GM12878 (cell line): ENCODE results near the gene CRYBG3. TPM values are rescaled to one million over a fixed set of nuclear protein-coding genes. Genes with fewer than 3 reads are reported as not detected.

Source experiments
- ATAC-seq: fragments of 200-7000 bp; cut with Tn5 transposase; 3 replicates; pipeline ENCODE4 v1.9.1; 2020; ENCODE audit warnings: mild to moderate bottlenecking, moderate library complexity
- BruUV-seq: library from RNA; stranded (reverse); fragments of 400-500 nt; replicated peaks from 2 replicates; lab custom pipeline; 2021; lab: Mats Ljungman, UMichigan
- CTCF ChIA-PET: fragments of 300-600 bp; sonication (Branson Sonifier 250); formaldehyde crosslinking; extraction: SDS; loops from one replicate; lab custom pipeline; 2021; ENCODE audit warnings: inconsistent platforms; lab: Yijun Ruan, JAX
- POLR2A ChIA-PET: fragments of 350-600 bp; formaldehyde crosslinking; extraction: SDS; loops from one replicate; lab custom pipeline; 2021; ENCODE audit warnings: inconsistent platforms; lab: Charles Lee
- RAD21 ChIA-PET: fragments of 300-600 bp; sonication (Branson Sonifier 250); formaldehyde crosslinking; loops from one replicate; lab custom pipeline; 2023; ENCODE audit warnings: antibody characterized with exemption; ENCODE audit not compliant: unreplicated experiment; lab: Charles Lee
- SMC1A ChIA-PET: fragments of 300-600 bp; sonication (Branson Sonifier 250); formaldehyde crosslinking; loops from one replicate; lab custom pipeline; 2023; ENCODE audit not compliant: unreplicated experiment, uncharacterized antibody; lab: Charles Lee
- DNase-seq: peaks from one replicate; pipeline ENCODE4 v3.0.0-alpha.2; 2011; ENCODE audit warnings: low read depth, low spot score
- FAIRE-seq: peaks from 3 replicates; lab custom pipeline; 2011; peaks lifted over from hg19 to GRCh38; lab: Jason Lieb, UNC
- H2AFZ ChIP-seq: 2 replicates; pipeline ENCODE4 v1.6.0; 2011; ENCODE audit warnings: low read depth, low read length, control low read depth; ENCODE audit not compliant: control insufficient read depth
- H3K27ac ChIP-seq: 2 replicates; pipeline ENCODE4 v1.5.1; 2011; ENCODE audit warnings: control low read depth; ENCODE audit not compliant: control insufficient read depth, insufficient read depth
- H3K27me3 ChIP-seq, 2 experiments: replicated peaks in 1 of 2; 2 replicates each; pipeline versions ENCODE4 v1.6.0 to v1.6.1; 2011; ENCODE audit warnings: low read length in 1 of 2; ENCODE audit not compliant: control insufficient read depth in 2 of 2, insufficient read depth in 2 of 2
- H3K36me3 ChIP-seq, 2 experiments: 2 replicates each; pipeline ENCODE4 v1.5.1; 2011; ENCODE audit warnings: low read length in 1 of 2; ENCODE audit not compliant: control insufficient read depth in 2 of 2, insufficient read depth in 2 of 2
- H3K4me1 ChIP-seq: 2 replicates; pipeline ENCODE4 v1.6.1; 2011; ENCODE audit warnings: mild to moderate bottlenecking, low read length, moderate library complexity, mixed read lengths; ENCODE audit not compliant: control insufficient read depth, insufficient read depth
- H3K4me2 ChIP-seq: 2 replicates; pipeline ENCODE4 v1.6.0; 2011; ENCODE audit warnings: control low read depth; ENCODE audit not compliant: control insufficient read depth, insufficient read depth
- H3K4me3 ChIP-seq: fragments of 200-600 bp; sonication (generic); 2 replicates; pipeline ENCODE4 v1.5.1; 2016
- H3K79me2 ChIP-seq: 2 replicates; pipeline ENCODE4 v1.6.0; 2011; ENCODE audit warnings: low read length; ENCODE audit not compliant: control insufficient read depth, insufficient read depth
- H3K9ac ChIP-seq: 2 replicates; pipeline ENCODE4 v1.8.0; 2011; ENCODE audit warnings: low read length, control low read depth, mixed read lengths; ENCODE audit not compliant: control insufficient read depth, insufficient read depth
- H3K9me3 ChIP-seq: replicated peaks from 3 replicates; pipeline ENCODE4 v1.5.1; 2011; ENCODE audit warnings: mild to moderate bottlenecking, low read length; ENCODE audit not compliant: control insufficient read depth, insufficient read depth
- H4K20me1 ChIP-seq: 2 replicates; pipeline ENCODE4 v1.6.0; 2011; ENCODE audit not compliant: control insufficient read depth, insufficient read depth
- BCLAF1 ChIP-seq: fragments of 450-650 bp; IDR thresholded peaks from 2 replicates; pipeline ENCODE4 v1.6.1; 2017; ENCODE audit warnings: antibody characterized with exemption, mild to moderate bottlenecking, moderate library complexity
- EED ChIP-seq: sonication (generic); IDR thresholded peaks from 2 replicates; pipeline ENCODE4 v1.6.1; 2016; ENCODE audit warnings: antibody characterized with exemption, low read depth
- ELK1 ChIP-seq: IDR thresholded peaks from 2 replicates; pipeline ENCODE4 v1.6.1; 2012; ENCODE audit warnings: low read depth, low read length, improper control_type of control experiment
- EZH2 ChIP-seq: IDR thresholded peaks from 2 replicates; pipeline ENCODE4 v1.6.1; 2012; ENCODE audit warnings: low read depth, mild to moderate bottlenecking, control low read depth, inconsistent platforms, low read length, borderline replicate concordance; ENCODE audit not compliant: control insufficient read depth
- FOXK2 ChIP-seq: fragments of 450-650 bp; IDR thresholded peaks from 2 replicates; pipeline ENCODE4 v1.6.1; 2017; ENCODE audit warnings: mild to moderate bottlenecking, moderate library complexity
- GATAD2B ChIP-seq: fragments of 450-650 bp; conservative IDR thresholded peaks from 2 replicates; pipeline ENCODE4 v1.6.1; 2017; ENCODE audit warnings: low read depth, mild to moderate bottlenecking, moderate library complexity
- JUND ChIP-seq: IDR thresholded peaks from 2 replicates; pipeline ENCODE4 v1.6.1; 2012; ENCODE audit warnings: low read depth, mild to moderate bottlenecking, low read length, improper control_type of control experiment, moderate library complexity
- MYB ChIP-seq: fragments of 150-350 bp; IDR thresholded peaks from 2 replicates; pipeline ENCODE4 v1.6.1; 2014; ENCODE audit warnings: mild to moderate bottlenecking, low read depth, low read length, borderline replicate concordance
- POLR2AphosphoS5 ChIP-seq: IDR thresholded peaks from 2 replicates; pipeline ENCODE4 v1.6.1; 2011; ENCODE audit warnings: mild to moderate bottlenecking, low read length, inconsistent platforms
- POU2F2 ChIP-seq: IDR thresholded peaks from 3 replicates; pipeline ENCODE4 v1.6.1; 2011; ENCODE audit warnings: low read depth, mild to moderate bottlenecking, low read length, borderline replicate concordance
- REST ChIP-seq: IDR thresholded peaks from 2 replicates; pipeline ENCODE4 v1.6.1; 2012; ENCODE audit warnings: mild to moderate bottlenecking, low read depth, low read length
- TCF12 ChIP-seq: IDR thresholded peaks from 2 replicates; pipeline ENCODE4 v1.6.1; 2011; ENCODE audit warnings: low read depth, mild to moderate bottlenecking, low read length
- ZNF384 ChIP-seq: IDR thresholded peaks from 2 replicates; pipeline ENCODE4 v1.6.1; 2012; ENCODE audit warnings: low read depth, mild to moderate bottlenecking, low read length, improper control_type of control experiment, borderline replicate concordance
- WGBS: methylation state at CpG from one replicate; pipeline ENCODE4 v1.1.6; 2016; ENCODE audit warnings: low lambda C conversion rate; ENCODE audit not compliant: insufficient replicate concordance, insufficient coverage; ENCODE audit errors: missing lambda C conversion rate; 5-methylcytosine and 5-hydroxymethylcytosine counted together
- in situ Hi-C: fragments of 300-500 bp; cut with MboI; formaldehyde crosslinking; loops from 9 replicates; pipeline ENCODE4 v1.14.3; 2018; ENCODE audit warnings: mixed read lengths
- intact Hi-C: fragments of 100-400 bp; cut with micrococcal nuclease; formaldehyde crosslinking; loops from one replicate; pipeline ENCODE4 v1.14.2; 2022; ENCODE audit not compliant: unreplicated experiment
- polyA plus RNA-seq, 11 experiments: library from polyadenylated mRNA; depleted of rRNA in 4 of 11; unstranded in 6 of 11; stranded (reverse) in 5 of 11; fragments of >200 nt; fragmentation: Nextera tagmentation in 4 of 11; fragmentation: Illumina TruSeq in 1 of 11; extraction: Ambion mirVana in 4 of 11; extraction: Trizol in 1 of 11; gene quantifications; 1 replicate in 1 of 11; 2 replicates in 10 of 11; pipeline versions ENCODE4 v1.2.1 to v1.2.3, GENCODE V29; 2011 to 2016; ENCODE audit warnings: inconsistent platforms in 2 of 11, missing spikeins in 2 of 11, low read depth in 1 of 11
- total RNA-seq, 4 experiments: library from RNA; depleted of rRNA in 3 of 4; stranded (reverse); fragments of >200 nt in 3 of 4; fragmentation: Illumina TruSeq in 1 of 4; extraction: Trizol in 1 of 4; gene quantifications; 2 replicates each; pipeline versions ENCODE4 v1.2.1 to v1.2.3, GENCODE V29; 2013 to 2021

CRYBG3 gene
- total and polyA plus RNA-seq, 10 of the 15 experiments (the other 5 are each of a cell fraction or from before 2014, with no cell fraction given): 0.11 to 5.4 (median 1.6) TPM

GRCh38 chr3:97983933-97984491 is 162.2 kb downstream of the CRYBG3 start:
- in situ Hi-C loops: no loop called here

GRCh38 chr3:97987306-97987705 is 165.5 kb downstream of the CRYBG3 start:
- ATAC-seq (no peak), FAIRE-seq (no peak), DNase-seq (no peak)
- ChIA-PET CTCF (interaction anchor here (1.2 kb wide), 1 partner anchor 14 kb away, joined by 3 read pairs; no protein-coding TSS in a partner anchor), SMC1A (interaction anchor here (0.6 to 1.5 kb wide), 2 partner anchors 36 to 701 kb away, joined by 3 read pairs; no protein-coding TSS in a partner anchor), POLR2A (no interaction called here), RAD21 (no interaction called here)
- no peak overlapping the region for H3K9ac ChIP-seq
- H4K20me1 ChIP-seq: no peaks in the 10 kb centered on the region
- in situ Hi-C loops: no loop called here
- intact Hi-C loops: no loop called here
- 0 out of 2 replicates have a peak, but pooled peaks cover 5% of the 10 kb centered on the region for H3K4me1 ChIP-seq
- H3K9me3 ChIP-seq: no peaks in the 10 kb centered on the region
- no peak overlapping the region for H3K4me3 ChIP-seq
- H2AFZ ChIP-seq: no peak overlapping the region
- no peaks in the 10 kb centered on the region for H3K36me3 ChIP-seq
- no peaks in the 10 kb centered on the region for H3K79me2 ChIP-seq
- H3K27me3 ChIP-seq: no peaks in the 10 kb centered on the region
- 44% methylated on average over 2 of the region's 2 CpGs for WGBS
- no TSS peak for BruUV-seq
- no peak overlapping the region for H3K4me2 ChIP-seq
- no peak overlapping the region for H3K27ac ChIP-seq
- TF ChIP-seq BCLAF1: no peak
- TF ChIP-seq POU2F2: no peak
- no peak for TF ChIP-seq REST
- TF ChIP-seq ELK1: no peak

More at GRCh38 chr3:97983933-97984491, 162.2 kb downstream of the CRYBG3 start:
- Histone ChIP-seq H3K27me3 (no peaks in the 10 kb centered on the region), H3K36me3 (no peaks in the 10 kb centered on the region), H4K20me1 (no peaks in the 10 kb centered on the region), H3K4me3 (no peak overlapping the region), H3K4me2 (no peak overlapping the region), H3K4me1 (no peaks in the 10 kb centered on the region; the same call in 1 of the 2 replicates), H3K9me3 (no peaks in the 10 kb centered on the region), H3K9ac (no peak overlapping the region), H3K27ac (no peak overlapping the region), H3K79me2 (no peaks in the 10 kb centered on the region), H2AFZ (no peak overlapping the region)
- SMC1A ChIA-PET: interaction anchor here (0.9 to 2.0 kb wide), 7 partner anchors 14 to 219 kb away, joined by 3 to 9 read pairs (median 3); no protein-coding TSS in a partner anchor
- ATAC-seq (no peak), FAIRE-seq (no peak), DNase-seq (no peak)
- CTCF ChIA-PET: interaction anchor here (1.1 to 1.9 kb wide), 5 partner anchors 13 to 187 kb away, joined by 3 to 7 read pairs (median 3); no protein-coding TSS in a partner anchor
- RAD21 ChIA-PET: interaction anchor here (0.6 to 1.0 kb wide), 2 partner anchors 19 to 39 kb away, joined by 3 read pairs; no protein-coding TSS in a partner anchor
- POLR2A ChIA-PET: no interaction called here
- no peak for TF ChIP-seq MYB
- no peak for TF ChIP-seq JUND
- no peak for TF ChIP-seq TCF12
- TF ChIP-seq ZNF384: no peak
- no peak for TF ChIP-seq POLR2AphosphoS5
- no peak for TF ChIP-seq EZH2
- no peak for TF ChIP-seq GATAD2B
- TF ChIP-seq EED: no peak
- TF ChIP-seq FOXK2: no peak
- BruUV-seq: no TSS peak
- 30% methylated on average over 2 of the region's 2 CpGs for WGBS
- intact Hi-C loops: no loop called here
